ENCODE measurements around the gene NEK1.
"Not testable (repeated sequence)": the region's sequence is repeated elsewhere in the genome, so short reads cannot be mapped to it uniquely, and the experiment has no call there.

NEK1 gene

DNA sequence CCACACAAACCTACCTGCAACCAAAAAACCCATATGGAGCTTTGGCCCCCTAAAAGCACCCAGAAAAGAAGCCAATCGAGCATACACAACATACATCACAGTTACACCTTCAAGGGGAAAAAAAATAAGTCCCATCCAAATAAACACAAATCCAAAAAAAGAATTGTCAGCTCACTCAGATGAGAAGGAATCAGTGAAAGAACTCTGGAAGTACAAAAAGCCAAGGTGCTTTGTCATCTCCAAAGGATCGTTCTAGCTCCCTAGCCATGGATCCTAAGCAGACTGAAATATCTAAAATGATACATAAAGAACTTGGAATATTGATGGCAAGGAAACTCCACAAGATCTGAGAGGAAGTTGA is 119.2 kb downstream of the NEK1 start:
- no peak for DNase-seq

DNA sequence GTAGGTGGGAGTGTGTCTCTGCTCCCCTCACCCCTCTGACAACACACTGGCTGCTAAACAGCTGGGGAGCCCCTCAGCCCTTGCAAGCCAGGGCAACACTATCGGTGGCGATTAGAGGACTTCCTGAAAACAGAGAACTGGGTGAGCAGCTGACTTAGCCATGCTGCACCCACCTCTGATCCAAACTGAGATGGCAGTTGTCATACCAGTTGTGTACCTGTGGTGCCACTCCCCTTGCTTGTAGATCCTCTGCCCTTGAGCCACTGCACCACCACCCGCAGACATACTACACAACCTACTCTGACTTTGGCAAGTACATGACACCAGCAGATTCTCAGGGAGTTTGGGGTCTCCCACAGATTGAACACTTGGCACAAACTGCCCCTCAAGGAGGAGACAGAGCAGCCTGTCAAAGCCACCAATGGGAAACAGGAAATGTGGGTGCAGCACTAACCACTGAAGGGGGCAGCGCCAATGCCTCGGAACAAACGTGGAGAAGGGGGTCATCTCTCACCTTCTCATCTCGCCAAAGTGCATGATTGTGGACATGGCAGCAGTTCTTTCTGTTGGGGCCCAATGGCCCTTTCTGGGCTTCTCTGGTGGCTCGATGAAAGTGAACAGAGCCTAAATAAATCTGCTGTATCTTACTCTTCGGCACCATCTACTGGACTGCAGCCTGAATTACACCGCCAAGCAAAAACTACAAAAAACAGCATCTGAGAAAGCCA is 119.8 kb downstream of the NEK1 start:
- DNase-seq, result peak; percentile 52

DNA sequence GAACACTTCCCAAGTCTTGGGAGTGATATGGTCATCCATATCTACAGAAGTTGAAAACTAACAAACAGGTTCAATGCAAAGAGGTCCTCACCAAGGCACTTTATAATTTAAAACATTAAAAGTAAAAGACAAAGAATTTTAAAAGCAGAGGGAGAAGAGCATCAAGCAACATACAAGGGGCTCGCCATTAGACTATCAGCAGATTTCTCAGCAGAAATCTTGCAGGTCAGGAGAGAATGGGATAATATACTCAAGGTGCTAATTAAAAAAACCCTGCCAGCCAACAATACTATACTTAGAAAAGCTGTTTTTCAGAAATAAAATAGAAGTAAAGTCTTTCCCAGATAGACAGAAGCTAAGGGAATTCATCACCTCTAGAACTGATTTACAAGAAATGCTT is 121.2 kb downstream of the NEK1 start:
- no peak for DNase-seq

DNA sequence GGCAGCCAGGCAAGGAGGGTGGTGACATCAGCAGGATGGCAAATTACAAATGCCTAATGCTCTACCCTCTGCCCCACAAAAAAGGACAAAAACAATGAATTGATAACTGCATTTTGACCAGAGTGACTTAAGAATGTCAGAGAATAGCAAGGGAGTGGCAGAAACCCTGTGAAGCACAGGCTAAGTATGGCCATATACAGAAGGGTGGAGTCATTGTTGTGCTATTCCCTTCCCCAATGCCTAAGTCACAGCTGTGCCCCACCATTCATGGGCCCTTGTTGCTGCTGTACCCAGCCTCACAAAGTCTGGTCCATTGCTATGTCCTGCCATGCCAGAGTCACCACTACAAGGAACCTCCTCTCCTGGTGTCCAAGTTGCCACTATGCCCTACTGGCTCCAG is 123.1 kb downstream of the NEK1 start:
- DNase-seq, result no peak

DNA sequence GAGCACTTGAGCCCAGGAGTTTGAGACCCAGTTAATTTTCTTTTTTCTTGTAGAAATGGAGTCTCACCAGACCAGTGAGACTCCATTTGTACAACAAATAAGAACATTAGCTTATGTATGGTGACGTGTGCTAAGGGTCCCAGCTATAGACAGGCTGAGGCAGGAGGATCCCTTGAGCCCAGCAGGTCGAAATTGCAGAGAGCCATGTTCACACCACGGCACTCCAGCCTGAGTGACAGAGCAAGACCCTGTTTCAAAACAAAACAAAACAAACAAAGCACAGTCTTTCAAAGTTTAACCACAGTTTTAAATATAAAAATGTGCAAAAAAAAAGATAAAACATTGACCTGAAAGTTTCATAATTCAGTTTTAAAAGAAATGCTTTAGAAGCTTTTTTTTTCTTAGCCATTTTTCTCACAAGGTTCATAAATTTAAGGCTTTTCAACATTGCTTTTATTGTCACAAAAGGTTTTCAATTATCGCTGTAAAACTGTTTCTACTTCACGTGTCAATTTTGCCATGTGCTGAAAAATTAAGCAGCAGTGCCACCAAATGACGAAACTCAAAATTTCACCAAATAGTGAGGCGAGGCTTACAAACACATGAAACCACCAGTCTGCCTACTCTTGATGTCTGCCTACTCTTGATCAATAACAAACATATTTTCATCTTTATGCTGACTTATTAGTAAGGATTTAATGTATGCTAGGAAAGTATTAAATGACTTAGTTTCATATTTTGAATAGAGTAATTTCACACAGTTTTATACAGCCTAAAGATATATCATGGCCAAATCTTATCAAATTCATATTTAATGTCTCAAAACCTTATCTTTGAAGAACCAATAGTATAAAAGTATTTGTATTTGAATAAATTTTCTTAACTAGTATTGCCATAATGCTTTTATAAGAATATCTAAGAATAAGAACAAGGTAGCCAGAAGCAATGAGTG is 126.3 kb downstream of the NEK1 start:
- peak; percentile 72 for DNase-seq

DNA sequence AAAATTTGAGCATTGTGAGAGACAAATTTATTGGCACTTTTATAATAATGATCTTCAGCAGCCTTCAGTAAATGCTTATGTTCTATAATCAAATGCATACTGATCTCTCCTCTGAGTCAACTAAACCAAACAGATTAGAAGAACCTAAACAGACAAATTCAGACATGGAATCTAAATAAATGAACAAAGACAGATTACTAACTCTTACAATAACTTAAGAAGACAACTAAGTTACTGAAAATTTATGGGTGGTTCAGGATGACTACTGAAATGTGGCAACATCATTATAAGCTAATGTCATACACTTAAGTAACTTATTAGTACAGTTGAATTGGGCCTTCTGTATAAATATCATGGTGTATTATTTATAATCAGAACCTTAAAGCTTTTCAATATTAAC is 127.3 kb downstream of the NEK1 start:
- peak; percentile 35 for DNase-seq

DNA sequence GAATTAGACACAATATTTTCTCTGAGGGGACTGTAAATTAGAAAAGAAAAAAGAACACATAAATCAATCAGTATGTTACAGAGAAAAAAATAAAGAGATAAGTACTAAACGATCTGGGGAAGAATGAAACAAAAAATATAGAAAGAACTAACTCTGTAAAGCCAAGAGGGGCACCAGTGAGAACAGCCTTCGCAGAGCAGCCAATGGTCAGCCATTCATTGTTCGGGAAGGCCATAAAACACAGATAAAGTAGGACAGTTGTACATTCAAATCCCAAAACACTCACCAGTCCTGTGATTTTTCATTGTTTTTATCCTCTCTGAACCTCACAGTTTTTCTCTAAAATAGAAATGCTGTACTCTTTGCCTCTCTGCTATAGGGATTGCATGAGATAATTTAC is 127.9 kb downstream of the NEK1 start:
- peak; percentile 20 for DNase-seq

DNA sequence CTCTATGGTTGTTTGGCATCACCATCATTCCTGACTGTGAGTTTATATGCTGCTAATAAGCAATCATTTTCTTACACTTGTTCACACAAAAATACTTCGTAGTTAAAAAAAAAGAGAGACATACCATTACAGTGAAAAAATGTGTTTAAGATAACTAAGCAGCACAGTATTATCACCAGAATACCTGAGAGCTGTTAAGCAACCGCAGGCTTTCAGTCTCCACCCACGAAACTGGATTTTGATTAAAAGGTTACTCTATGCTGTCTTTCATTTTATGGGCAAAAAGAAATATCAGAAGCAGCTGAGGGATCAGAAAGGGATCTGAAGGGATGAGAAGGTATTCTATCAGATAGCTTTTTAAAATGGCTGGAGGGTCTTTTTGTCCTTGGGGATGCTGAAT is 148.3 kb downstream of the NEK1 start:
- DNase-seq, result no peak

DNA sequence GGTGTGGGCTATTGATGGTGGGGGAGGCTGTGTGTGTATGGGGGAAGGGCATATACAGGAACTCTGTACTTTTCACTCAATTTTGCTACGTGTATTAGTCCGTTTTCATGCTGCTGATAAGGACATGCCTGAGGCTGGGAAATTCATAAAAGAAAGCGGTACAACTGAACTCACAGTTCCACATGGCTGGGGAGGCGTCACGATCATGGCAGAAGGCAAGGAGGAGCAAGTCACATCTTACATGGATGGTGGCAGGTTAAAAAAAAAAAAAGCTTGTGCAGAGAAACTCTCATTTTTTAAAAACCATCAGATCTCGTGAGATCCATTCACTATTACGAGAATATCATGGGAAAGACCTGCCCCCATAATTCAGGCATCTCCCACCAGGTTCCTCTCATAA is 152.3 kb downstream of the NEK1 start:
- DNase-seq, result no peak

DNA sequence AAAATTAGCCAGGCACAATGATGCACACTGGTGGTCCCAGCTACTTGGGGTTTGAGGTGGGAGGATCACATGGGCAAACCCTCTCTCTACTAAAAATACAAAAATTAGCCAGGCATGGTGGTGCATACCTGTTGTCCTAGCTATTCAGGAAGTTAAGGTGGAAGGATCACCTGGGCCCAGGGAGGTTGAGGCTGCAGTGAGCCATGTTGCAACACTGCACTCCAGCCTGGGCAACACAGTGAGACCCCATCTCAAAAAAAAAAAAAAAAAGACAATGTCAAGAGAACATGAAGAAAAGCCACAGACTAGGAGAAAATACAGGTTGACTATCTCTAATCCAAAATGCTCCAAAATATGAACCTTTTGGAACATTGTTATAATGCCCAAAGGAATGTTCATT is 153.8 kb downstream of the NEK1 start:
- no peak for DNase-seq

DNA sequence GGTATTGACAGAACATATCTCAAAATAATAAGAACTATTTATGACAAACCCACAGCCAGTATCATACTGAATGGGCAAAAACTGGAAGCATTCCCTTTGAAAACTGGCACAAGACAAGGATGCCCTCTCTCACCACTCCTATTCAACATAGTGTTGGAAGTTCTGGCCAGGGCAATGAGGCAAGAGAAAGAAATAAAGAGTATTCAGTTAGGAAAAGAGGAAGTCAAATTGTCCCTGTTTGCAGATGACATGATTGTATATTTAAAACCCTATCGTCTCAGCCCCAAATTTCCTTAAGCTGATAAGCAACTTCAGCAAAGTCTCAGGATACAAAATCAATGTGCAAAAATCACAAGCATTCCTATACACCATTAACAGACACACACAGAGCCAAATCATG is 159.7 kb downstream of the NEK1 start:
- DNase-seq, result not testable (repeated sequence)

DNA sequence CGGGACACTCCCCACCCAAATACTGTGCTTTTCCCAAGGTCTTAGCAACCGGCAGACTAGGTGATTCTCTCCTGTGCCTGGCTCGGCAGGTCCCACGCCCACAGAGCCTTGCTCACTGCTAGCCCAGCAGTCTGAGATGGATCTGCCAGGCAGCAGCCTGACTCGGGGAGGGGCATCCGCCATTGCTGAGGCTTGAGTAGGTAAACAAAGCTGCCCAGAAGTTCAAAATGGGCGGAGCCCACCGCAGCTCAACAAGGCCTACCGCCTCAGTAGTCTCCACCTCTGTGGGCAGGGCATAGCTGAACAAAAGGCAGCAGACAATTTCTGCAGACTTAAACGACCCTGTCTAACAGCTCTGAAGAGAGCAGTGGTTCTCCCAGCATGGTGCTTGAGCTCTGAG is 163.4 kb downstream of the NEK1 start:
- DNase-seq, result not testable (repeated sequence)

DNA sequence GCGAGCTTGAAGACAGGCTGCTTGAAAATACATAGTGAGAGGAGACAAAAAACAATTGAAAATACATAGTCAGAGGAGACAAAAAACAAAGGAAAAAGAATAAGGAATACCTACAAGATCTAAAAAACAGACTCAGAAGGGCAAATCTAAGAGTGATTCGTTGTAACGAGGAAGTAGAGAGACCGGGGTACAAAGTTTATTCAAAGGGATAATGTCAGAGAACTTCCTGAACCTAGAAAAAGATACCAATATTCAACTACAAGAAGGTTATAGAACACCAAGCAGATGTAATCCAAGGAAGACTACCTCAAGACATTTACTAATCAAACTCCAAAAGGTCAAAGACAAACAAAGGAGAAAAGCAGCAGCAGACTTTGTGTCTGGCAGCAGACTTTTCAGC is 165.6 kb downstream of the NEK1 start:
- DNase-seq, result no peak

DNA sequence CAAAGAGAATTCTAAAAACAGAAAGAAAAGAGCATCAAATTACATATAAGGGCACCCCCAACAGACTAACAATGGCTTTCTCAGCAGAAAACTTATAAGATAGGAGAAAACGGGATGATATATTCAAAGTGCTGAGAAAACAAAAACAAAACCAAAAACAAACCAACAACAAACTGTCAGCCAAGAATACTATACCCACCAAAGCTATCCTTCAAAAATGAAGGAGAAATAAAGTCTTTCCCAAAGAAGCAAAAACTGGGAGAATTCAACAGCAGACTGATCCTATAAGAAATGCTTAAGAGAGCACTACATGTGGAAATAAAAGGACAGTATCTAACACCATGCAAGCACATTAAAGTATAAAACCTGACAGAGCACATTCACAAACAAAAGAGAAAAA is 168.6 kb downstream of the NEK1 start:
- DNase-seq, result no peak

DNA sequence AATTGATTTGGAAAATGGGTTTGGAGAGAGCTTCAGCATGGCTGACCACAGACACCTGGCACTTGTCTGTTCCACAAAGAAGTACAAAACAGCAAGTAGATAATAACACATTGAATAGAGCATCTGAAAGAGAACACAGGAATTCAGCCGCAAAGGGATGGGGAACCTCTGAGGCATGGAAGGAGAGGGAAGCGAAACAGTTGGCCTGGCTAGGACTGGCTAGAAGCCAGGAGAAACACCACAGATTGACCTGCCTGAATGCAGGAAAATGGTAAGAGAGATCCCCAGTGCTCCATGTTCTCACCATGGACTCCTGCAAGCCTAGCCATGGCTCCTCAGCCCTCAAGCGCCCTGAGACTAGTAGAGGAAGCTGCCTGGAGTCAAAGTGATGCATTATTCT is 171.9 kb downstream of the NEK1 start:
- no peak for DNase-seq

DNA sequence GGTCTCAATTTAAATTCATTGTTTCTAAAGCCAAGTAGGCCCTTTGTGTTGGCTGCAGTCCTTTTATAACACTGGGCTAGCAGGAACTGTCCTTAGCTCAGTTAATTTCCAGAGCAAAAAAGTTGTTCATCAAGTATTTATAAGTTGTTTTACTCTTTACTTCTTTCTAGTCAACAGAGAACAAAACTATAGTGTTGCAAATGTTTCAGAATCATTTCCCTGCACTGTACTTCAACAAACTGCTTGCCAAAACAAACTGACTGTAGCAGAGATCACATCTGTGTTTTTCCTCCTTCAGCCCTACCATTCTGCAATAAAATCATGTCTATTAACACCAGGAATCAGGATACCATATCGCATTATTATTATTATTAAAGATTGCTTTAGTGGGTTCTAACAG is 173.1 kb downstream of the NEK1 start:
- DNase-seq, result no peak

DNA sequence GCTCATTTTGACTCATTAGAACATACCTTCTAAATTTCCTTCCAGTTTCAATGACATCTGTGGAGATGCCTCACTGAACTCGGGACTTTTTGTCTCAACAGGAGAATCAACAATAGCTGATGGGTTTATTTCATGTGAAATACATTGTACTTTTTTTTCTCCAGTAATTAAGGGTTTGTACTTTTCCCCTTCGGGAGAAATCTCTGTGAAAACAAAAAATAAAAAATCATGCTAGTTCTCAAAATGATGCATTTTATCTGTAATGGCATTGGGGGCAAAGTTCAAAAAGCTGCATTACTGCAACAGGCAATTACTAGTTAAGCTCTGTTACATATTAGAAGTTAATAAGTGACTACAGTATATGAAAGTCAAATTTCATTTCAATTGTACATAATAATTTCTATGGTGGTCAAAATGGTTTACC is 174.3 kb downstream of the NEK1 start:
- no peak for DNase-seq

DNA sequence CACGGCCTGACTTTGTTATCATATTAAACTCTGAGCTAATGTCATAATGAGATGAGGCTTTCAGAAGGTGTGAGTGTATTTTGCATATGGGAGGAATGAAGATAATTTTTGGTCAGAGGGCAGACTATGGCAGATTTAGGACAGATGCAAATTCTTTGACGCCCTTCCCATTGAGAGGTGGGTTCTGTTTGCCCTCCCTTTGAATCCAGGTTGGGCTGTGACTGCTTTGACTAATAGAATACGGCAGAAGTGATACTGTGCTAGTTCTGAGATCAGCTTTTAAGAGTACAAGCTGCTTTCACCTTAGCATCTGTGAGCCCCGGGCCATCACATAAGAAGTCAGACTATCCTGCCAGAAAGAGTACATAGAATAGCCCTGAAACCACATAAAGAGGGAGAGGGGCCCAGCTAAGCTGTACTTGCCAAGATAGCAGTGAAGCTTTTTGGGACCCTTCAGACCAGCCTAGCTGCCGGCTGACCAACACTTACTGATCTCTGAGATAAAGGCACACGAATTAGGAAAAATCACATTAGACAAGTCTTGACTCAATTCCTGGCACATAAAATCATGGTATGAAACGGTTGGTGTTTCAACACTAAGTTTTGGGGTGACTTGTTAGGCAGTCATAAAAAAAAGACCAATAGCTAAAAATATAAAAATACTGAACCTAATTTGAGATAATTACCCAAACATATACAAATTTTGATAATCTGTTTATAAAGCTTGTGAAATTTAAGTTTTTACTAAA is 174.9 kb downstream of the NEK1 start:
- no peak for DNase-seq

DNA sequence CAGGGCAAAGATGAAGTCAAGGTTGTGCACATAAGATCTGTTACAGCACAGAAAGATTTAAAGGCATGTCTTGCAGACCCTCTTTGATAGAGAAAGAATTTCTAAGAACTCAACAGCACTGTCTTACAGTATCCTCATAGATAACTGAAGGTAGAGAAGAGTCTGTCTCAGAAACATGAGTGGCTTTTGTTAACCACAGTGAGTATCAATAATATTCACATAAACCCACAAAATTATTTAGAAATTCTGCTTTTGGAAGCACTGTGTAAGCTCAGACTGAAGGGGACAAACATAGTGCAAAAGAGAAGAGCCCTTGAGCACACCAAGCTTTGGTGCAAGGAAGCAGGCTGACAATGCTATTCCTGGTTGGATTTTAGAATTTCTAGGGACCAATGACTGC is 175.6 kb downstream of the NEK1 start:
- DNase-seq, result no peak

DNA sequence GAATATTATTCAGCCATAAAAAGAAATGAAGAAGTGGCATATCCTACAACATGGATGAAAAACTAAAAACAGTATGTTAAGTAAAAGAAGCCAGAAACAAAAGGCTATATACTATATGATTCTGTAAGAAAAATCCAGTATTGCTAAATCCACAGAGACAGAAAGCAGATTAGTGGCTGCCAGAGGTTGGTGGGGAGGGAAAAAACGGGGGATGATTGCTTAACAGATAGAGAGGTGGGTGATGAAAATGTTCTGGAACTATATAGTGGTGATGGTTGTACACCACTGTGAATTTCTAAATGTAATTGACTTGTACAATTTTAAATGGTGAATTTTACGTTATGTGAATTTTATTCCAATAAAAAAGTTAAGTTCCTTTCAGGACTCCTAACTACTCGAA is 184.0 kb downstream of the NEK1 start:
- no peak for DNase-seq

DNA sequence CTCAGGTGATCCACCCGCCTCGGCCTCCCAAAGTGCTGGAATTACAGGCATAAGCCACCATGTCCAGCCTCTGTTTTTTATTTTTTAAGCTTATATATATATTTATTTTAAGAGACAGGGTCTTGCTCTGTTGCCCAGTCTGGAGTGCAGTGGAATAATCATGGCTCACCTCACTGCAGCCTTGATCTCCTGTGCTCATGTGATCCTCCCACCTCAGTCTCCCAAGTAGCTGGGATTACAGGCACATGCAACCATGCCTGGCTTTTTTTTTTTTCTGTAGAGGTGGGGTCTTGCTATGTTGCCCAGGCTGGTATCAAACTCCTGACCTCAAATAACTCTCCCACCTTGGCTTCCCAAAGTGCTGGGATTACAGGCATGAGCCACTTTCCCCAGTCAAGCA is 184.7 kb downstream of the NEK1 start:
- DNase-seq, result not testable (repeated sequence)

DNA sequence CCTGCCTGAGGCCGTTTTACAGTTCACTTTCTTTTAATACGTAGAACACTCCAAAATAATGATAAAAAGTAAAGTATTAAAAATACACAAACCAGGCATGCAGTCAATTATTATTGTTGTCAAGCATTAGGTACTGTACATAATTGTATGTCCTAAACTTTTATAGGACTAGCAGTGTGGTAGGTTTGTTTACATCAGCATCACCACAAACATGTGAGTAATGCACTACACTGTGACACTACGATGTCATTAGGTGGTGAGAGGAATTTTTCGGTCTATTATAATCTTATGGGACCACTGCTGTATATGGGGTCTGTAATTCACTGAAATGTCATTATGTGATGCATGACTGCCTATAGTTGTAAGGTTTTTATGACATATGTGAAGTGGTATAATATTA is 192.1 kb downstream of the NEK1 start:
- DNase-seq, result no peak

DNA sequence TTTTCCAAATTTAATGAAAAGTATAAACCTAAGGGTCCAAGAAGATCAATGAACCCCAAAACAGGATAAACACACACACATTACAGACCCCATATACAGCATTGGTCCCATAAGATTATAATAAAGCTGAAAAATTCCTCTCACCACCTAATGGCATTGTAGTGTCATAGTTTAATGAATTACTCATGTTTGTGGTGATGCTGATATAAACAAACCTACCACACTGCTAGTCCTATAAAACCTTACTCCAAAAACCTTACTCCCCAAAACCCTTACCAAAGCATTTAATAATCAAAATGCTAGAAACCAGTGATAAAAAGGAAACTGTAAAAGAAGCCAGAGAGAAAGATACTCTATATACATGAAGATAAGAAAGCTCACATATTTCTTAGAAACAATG is 193.5 kb downstream of the NEK1 start:
- no peak for DNase-seq

All from fibroblast of skin of scalp (primary cell).